HG02981 (cell line): ENCODE measurements around the gene TXNRD2.

Experiments
- ATAC-seq: cut with Tn5 transposase; IDR thresholded peaks from one replicate; pipeline ENCODE4 v1.9.1; 2021; ENCODE audit warnings: mild to moderate bottlenecking, moderate library complexity; ENCODE audit not compliant: unreplicated experiment

Gene TXNRD2

DNA sequence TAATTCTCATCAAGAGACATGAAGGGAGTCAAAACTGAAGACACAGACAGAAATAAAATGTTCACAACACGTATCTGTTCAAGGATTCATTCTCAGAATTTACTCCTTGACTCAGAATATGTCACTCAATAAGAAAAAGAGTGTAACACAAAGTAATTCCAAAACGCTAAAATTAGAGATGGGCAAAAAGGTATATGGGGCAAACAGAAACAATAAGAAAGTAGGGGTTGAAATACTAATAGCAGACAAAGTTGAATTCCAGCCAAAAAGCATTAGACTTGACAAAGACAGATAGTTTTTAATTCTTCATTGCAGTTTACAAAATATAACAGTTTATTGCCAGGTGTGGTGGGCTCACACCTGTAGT, 113.6 kb downstream of the TXNRD2 start:
- ATAC-seq, result no peak

DNA sequence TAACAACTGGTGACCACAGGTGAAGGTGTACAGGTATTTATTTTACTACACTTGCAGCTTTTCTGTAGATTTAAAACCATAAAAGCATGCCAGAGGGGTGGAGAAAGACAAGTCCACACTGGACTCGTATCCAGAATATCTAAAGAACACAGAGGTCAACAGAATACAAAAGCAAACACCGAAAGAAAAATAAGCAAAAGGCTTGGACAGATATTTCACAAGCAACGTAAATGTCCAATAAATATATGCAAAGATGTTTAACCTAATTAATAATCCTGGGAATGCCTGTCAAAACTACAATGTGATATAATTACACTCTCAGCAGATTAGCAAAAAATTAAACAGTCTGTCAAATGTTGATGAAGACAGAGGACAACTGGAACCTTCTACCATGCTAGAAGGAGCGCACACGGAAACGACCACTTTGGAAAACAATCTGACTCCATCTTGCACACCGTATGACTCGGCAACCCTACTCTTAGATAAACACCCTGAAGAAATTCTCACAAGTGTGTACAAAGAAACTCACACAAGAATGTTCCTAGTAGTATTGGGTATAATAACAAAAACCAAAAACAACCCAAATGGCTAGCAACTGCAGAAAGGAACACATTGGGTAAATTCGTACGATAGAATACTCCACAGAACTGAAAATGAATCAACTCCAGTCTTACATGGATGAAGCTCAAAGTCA, 114.1 kb downstream of the TXNRD2 start:
- no peak for ATAC-seq

GRCh38 chr22:19826619-19826950, 115.0 kb downstream of the TXNRD2 start:
- no peak for ATAC-seq

DNA sequence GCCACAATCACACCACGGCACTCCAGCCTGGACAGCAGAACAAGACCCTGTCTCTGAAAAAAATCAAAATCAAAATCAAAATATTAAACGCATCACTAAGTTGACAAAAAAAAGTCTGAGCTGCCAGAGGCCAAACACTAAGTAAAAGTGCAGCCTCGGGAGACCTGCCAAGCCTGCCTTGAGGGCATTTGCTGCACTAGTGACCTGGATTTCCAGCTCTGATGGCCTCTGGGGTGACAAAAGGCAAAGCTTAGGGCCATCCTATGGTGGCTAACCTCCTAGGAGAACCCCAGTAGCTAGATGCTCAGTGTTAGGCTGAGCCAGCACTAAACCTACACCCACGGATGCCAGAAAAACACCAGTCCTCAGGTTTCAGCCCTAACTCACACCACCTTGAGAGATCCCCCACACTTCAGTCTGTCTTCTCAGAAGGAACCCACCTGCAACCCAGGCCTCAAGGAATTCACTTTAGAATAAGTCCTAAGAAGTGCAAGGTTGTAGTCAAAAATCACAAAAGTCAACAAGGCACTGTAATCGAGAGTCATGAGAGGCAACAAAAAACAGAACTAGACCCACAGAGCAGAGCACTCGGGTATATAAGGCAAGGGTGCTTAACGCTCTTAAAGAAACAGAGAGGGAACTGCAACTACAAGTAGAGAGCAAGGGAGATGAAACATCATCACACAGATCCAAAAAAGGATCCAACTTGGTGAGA, 115.6 kb downstream of the TXNRD2 start:
- no peak for ATAC-seq
